ENCODE data around the gene MAML3.

The MAML3 gene

GRCh38 chr4:139799615-139800014 is 354.4 kb downstream of the MAML3 start:
- FAIRE-seq = no peak

GRCh38 chr4:139798456-139798855 is 355.5 kb downstream of the MAML3 start:
- FAIRE-seq = no peak

GRCh38 chr4:139797287-139797686 is 356.7 kb downstream of the MAML3 start:
- FAIRE-seq = no peak

GRCh38 chr4:139795527-139796314 is 358.3 kb downstream of the MAML3 start:
- FAIRE-seq = no peak

GRCh38 chr4:139794158-139794954 is 359.6 kb downstream of the MAML3 start:
- FAIRE-seq = no peak

GRCh38 chr4:139791681-139792080 is 362.3 kb downstream of the MAML3 start:
- no peak for FAIRE-seq

- FAIRE-seq = no peak
Observed at GRCh38 chr4:139790291-139790690, 363.7 kb downstream of the MAML3 start.

GRCh38 chr4:139789096-139789654 is 364.8 kb downstream of the MAML3 start:
- no peak for FAIRE-seq

GRCh38 chr4:139786494-139787354 is 367.3 kb downstream of the MAML3 start:
- no peak for FAIRE-seq

GRCh38 chr4:139785356-139785755 is 368.6 kb downstream of the MAML3 start:
- FAIRE-seq = no peak

GRCh38 chr4:139783741-139784484 is 370.1 kb downstream of the MAML3 start:
- FAIRE-seq = no peak

- FAIRE-seq = no peak
Observed at GRCh38 chr4:139782926-139783522, 371.0 kb downstream of the MAML3 start.

- no peak for FAIRE-seq
Observed at GRCh38 chr4:139781066-139781465, 372.9 kb downstream of the MAML3 start.

GRCh38 chr4:139779691-139780090 is 374.3 kb downstream of the MAML3 start:
- FAIRE-seq = no peak

- FAIRE-seq = no peak
Observed at GRCh38 chr4:139777757-139778156, 376.2 kb downstream of the MAML3 start.

- no peak for FAIRE-seq
Observed at GRCh38 chr4:139776235-139776634, 377.7 kb downstream of the MAML3 start.

GRCh38 chr4:139774759-139775487 is 379.1 kb downstream of the MAML3 start:
- no peak for FAIRE-seq

- FAIRE-seq = no peak
Observed at GRCh38 chr4:139773560-139774318, 380.2 kb downstream of the MAML3 start.

GRCh38 chr4:139770361-139770760 is 383.6 kb downstream of the MAML3 start:
- FAIRE-seq = no peak

- FAIRE-seq = no peak
Observed at GRCh38 chr4:139769364-139769763, 384.6 kb downstream of the MAML3 start.

Data from TTC549 (cell line).